ENCODE measurements around the gene BMP10. TPM values are rescaled to one million over a fixed set of nuclear protein-coding genes. Genes with fewer than 3 reads are reported as not detected.

The BMP10 gene
- total RNA-seq, 1 experiment from 2014 or later = not detected

DNA sequence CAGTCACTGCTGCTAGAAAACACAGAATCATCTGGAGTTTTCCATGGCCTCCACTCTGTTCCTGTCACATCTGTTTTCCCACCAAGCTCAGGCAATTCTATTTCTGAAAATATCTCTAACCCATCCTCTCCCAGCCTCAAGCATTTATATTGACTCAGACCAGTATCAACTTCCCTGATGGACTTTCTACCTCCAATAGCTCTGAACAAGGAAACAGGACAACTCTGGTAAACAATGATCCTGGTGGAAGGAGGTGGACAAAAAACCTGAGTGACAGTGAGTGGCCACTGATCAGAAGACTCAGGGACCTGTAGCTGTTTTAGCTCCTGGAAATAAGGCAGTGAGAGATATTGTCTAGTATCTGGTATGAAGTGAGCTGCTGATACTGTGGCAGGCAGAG, 23.4 kb downstream of the BMP10 start:
- no peaks in the 10 kb centered on the region for H3K27me3 ChIP-seq (ENCODE audit: insufficient read depth, low read length)
- no peak overlapping the region for H3K23ac ChIP-seq (ENCODE audit: insufficient read length, low read depth, low read length)
- H2BK120ac ChIP-seq (ENCODE audit: low read depth, low read length, poor library complexity, severe bottlenecking) = no peak overlapping the region
- Mint-ChIP-seq H3K27ac (no peak overlapping the region), H3K27me3 (ENCODE audit: low read depth) (peaks cover 3% of the 10 kb centered on the region; the same call in 1 of the 2 replicates), H3K9me3 (no peaks in the 10 kb centered on the region), H3K36me3 (ENCODE audit: insufficient read depth in 1 of 3, low read depth in 3 of 3) (no peaks in the 10 kb centered on the region), H3K4me1 (no peaks in the 10 kb centered on the region), H3K4me3 (no peak overlapping the region)
- no peak overlapping the region for H4K91ac ChIP-seq (ENCODE audit: insufficient read length, low read depth, low read length)
- H3T11ph ChIP-seq (ENCODE audit: low read length) = no peak overlapping the region
- no peak overlapping the region for H2BK15ac ChIP-seq (ENCODE audit: low read depth, low read length)
- H2AK5ac ChIP-seq (ENCODE audit: insufficient read length, low read length) = no peak overlapping the region
- H3K4me2 ChIP-seq (ENCODE audit: insufficient read depth, insufficient read length, low read length) = no peak overlapping the region
- no peak overlapping the region for H4K5ac ChIP-seq (ENCODE audit: insufficient read length, low read depth, low read length)
- H3K56ac ChIP-seq (ENCODE audit: insufficient read length, low read depth, low read length) = no peak overlapping the region
- TF ChIP-seq, protein P1, sequence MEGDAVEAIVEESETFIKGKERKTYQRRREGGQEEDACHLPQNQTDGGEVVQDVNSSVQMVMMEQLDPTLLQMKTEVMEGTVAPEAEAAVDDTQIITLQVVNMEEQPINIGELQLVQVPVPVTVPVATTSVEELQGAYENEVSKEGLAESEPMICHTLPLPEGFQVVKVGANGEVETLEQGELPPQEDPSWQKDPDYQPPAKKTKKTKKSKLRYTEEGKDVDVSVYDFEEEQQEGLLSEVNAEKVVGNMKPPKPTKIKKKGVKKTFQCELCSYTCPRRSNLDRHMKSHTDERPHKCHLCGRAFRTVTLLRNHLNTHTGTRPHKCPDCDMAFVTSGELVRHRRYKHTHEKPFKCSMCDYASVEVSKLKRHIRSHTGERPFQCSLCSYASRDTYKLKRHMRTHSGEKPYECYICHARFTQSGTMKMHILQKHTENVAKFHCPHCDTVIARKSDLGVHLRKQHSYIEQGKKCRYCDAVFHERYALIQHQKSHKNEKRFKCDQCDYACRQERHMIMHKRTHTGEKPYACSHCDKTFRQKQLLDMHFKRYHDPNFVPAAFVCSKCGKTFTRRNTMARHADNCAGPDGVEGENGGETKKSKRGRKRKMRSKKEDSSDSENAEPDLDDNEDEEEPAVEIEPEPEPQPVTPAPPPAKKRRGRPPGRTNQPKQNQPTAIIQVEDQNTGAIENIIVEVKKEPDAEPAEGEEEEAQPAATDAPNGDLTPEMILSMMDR (conservative IDR thresholded peaks at IDR 0.05) = no peak
- no peak overlapping the region for H4K8ac ChIP-seq (replicated peaks; ENCODE audit: insufficient read length, low read depth, low read length)
- no peaks in the 10 kb centered on the region for H3K23me2 ChIP-seq (ENCODE audit: insufficient read length, low read depth, low read length, poor library complexity, severe bottlenecking)
- H3K27ac ChIP-seq (ENCODE audit: insufficient read length, low read depth, low read length) = no peak overlapping the region
- H2BK12ac ChIP-seq (ENCODE audit: insufficient read length, low read depth, low read length) = no peak overlapping the region
- H3K79me2 ChIP-seq (ENCODE audit: insufficient read depth, low read length) = no peaks in the 10 kb centered on the region
- DNase-seq = no peak
- H3K9me3 ChIP-seq (ENCODE audit: control insufficient read depth, low read depth, low read length) = no peaks in the 10 kb centered on the region
- H2BK20ac ChIP-seq (ENCODE audit: low read depth, low read length, poor library complexity, severe bottlenecking) = no peak overlapping the region
- H3K4me1 ChIP-seq (ENCODE audit: insufficient read depth, low read length) = no peaks in the 10 kb centered on the region
- no peak overlapping the region for H2AFZ ChIP-seq (ENCODE audit: low read length)
- no peak overlapping the region for H3K4ac ChIP-seq (ENCODE audit: low read depth, low read length)
- H3K9ac ChIP-seq (ENCODE audit: extremely low read depth, insufficient read length, low read length) = no peak overlapping the region
- H2BK5ac ChIP-seq (ENCODE audit: insufficient read length, low read length) = no peak overlapping the region
- H3K79me1 ChIP-seq (ENCODE audit: insufficient read depth, low read depth, low read length, poor library complexity, severe bottlenecking) = no peaks in the 10 kb centered on the region
- no peak overlapping the region for H3K18ac ChIP-seq (ENCODE audit: insufficient read length, low read depth, low read length)
- H3K14ac ChIP-seq (ENCODE audit: insufficient read depth, low read length) = no peak overlapping the region
- no peaks in the 10 kb centered on the region for H4K20me1 ChIP-seq (ENCODE audit: control insufficient read depth, insufficient read depth, insufficient read length)

All from H9 (cell line).